T-helper 1 cell treated with Interleukin-12 subunit alpha and Interleukin-12 subunit beta and Interleukin-4 antibody, amounts not matched to agents 30 μg/mL and 1 μg/mL, for 36 hours (primary cell): ENCODE measurements around the gene DBI.
"Not testable (repeated sequence)": the region's sequence is repeated elsewhere in the genome, so short reads cannot be mapped to it uniquely, and the experiment has no call there.

ENCODE experiments used
- H3K27ac Mint-ChIP-seq: one replicate; pipeline ENCODE4 v1.8.0; 2021; ENCODE audit warnings: mild to moderate bottlenecking, mixed read lengths
- H3K27me3 Mint-ChIP-seq: one replicate; pipeline ENCODE4 v1.8.0; 2021; ENCODE audit warnings: low read depth, mixed read lengths
- H3K36me3 Mint-ChIP-seq: one replicate; pipeline ENCODE4 v1.8.0; 2021; ENCODE audit warnings: low read depth, mixed read lengths
- H3K4me1 Mint-ChIP-seq: one replicate; pipeline ENCODE4 v1.8.0; 2021; ENCODE audit warnings: low read depth, mixed read lengths
- H3K4me3 Mint-ChIP-seq: one replicate; pipeline ENCODE4 v1.8.0; 2021; ENCODE audit warnings: mild to moderate bottlenecking, moderate library complexity, mixed read lengths
- H3K9me3 Mint-ChIP-seq: one replicate; pipeline ENCODE4 v1.8.0; 2021; ENCODE audit warnings: mixed read lengths

The DBI gene

GRCh38 chr2:119349289-119349688, 17.5 kb upstream of the DBI start:
- Mint-ChIP-seq H3K27me3 (peaks cover 8% of the 10 kb centered on the region), H3K4me3 (no peak overlapping the region), H3K4me1 (no peaks in the 10 kb centered on the region), H3K9me3 (no peaks in the 10 kb centered on the region), H3K36me3 (no peaks in the 10 kb centered on the region), H3K27ac (no peak overlapping the region)

- no peaks in the 10 kb centered on the region for H3K4me1 Mint-ChIP-seq
- no peaks in the 10 kb centered on the region for H3K27me3 Mint-ChIP-seq
- H3K36me3 Mint-ChIP-seq: no peaks in the 10 kb centered on the region
- no peak overlapping the region for H3K27ac Mint-ChIP-seq
- H3K9me3 Mint-ChIP-seq: no peaks in the 10 kb centered on the region
- no peak overlapping the region for H3K4me3 Mint-ChIP-seq
Measured at GRCh38 chr2:119350311-119350998, 16.3 kb upstream of the DBI start.

- Mint-ChIP-seq H3K27me3 (peaks cover 4% of the 10 kb centered on the region), H3K9me3 (no peaks in the 10 kb centered on the region), H3K4me1 (peaks cover 8% of the 10 kb centered on the region), H3K4me3 (no peak overlapping the region), H3K36me3 (no peaks in the 10 kb centered on the region), H3K27ac (no peak overlapping the region)
Measured at GRCh38 chr2:119352357-119352756, 14.4 kb upstream of the DBI start.

- H3K9me3 Mint-ChIP-seq: no peaks in the 10 kb centered on the region
- H3K4me1 Mint-ChIP-seq: peaks cover 8% of the 10 kb centered on the region
- H3K27ac Mint-ChIP-seq: no peak overlapping the region
- peaks cover 4% of the 10 kb centered on the region for H3K27me3 Mint-ChIP-seq
- H3K36me3 Mint-ChIP-seq: no peaks in the 10 kb centered on the region
- no peak overlapping the region for H3K4me3 Mint-ChIP-seq
Measured at GRCh38 chr2:119354860-119355259, 11.9 kb upstream of the DBI start.

- Mint-ChIP-seq H3K4me3 (no peak overlapping the region), H3K4me1 (peaks cover 14% of the 10 kb centered on the region), H3K27ac (no peak overlapping the region), H3K27me3 (peaks cover 4% of the 10 kb centered on the region), H3K9me3 (no peaks in the 10 kb centered on the region), H3K36me3 (no peaks in the 10 kb centered on the region)
Measured at GRCh38 chr2:119359774-119360173, 7.0 kb upstream of the DBI start.

- no peak overlapping the region for H3K27ac Mint-ChIP-seq
- H3K4me3 Mint-ChIP-seq: no peak overlapping the region
- H3K4me1 Mint-ChIP-seq: peaks cover 20% of the 10 kb centered on the region
- no peaks in the 10 kb centered on the region for H3K9me3 Mint-ChIP-seq
- H3K36me3 Mint-ChIP-seq: no peaks in the 10 kb centered on the region
- peaks cover 4% of the 10 kb centered on the region for H3K27me3 Mint-ChIP-seq
Measured at GRCh38 chr2:119360423-119360966, 6.3 kb upstream of the DBI start.

GRCh38 chr2:119364798-119365197, 2.0 kb upstream of the DBI start:
- Mint-ChIP-seq H3K9me3 (no peaks in the 10 kb centered on the region), H3K4me3 (peak overlapping the region; percentile 99), H3K4me1 (peaks cover 33% of the 10 kb centered on the region), H3K36me3 (peaks cover 20% of the 10 kb centered on the region), H3K27me3 (no peaks in the 10 kb centered on the region), H3K27ac (no peak overlapping the region)

- H3K9me3 Mint-ChIP-seq: no peaks in the 10 kb centered on the region
- H3K27me3 Mint-ChIP-seq: no peaks in the 10 kb centered on the region
- peaks cover 37% of the 10 kb centered on the region for H3K4me1 Mint-ChIP-seq
- H3K27ac Mint-ChIP-seq: peak overlapping the region; percentile 98
- H3K36me3 Mint-ChIP-seq: peaks cover 24% of the 10 kb centered on the region
- peak overlapping the region; percentile 99 for H3K4me3 Mint-ChIP-seq
Measured at GRCh38 chr2:119365436-119365835, 1.3 kb upstream of the DBI start.

- Mint-ChIP-seq H3K9me3 (no peaks in the 10 kb centered on the region), H3K27ac (peak overlapping the region; percentile 98), H3K4me1 (peaks cover 37% of the 10 kb centered on the region), H3K4me3 (peak overlapping the region; percentile 99), H3K36me3 (peaks cover 29% of the 10 kb centered on the region), H3K27me3 (no peaks in the 10 kb centered on the region)
Measured at GRCh38 chr2:119366161-119366648, 572 bp upstream of the DBI start.

GRCh38 chr2:119367472-119368099, 809 bp downstream of the DBI start:
- H3K27me3 Mint-ChIP-seq: no peaks in the 10 kb centered on the region
- H3K36me3 Mint-ChIP-seq: peaks cover 40% of the 10 kb centered on the region
- no peaks in the 10 kb centered on the region for H3K9me3 Mint-ChIP-seq
- peaks cover 36% of the 10 kb centered on the region for H3K4me1 Mint-ChIP-seq
- H3K4me3 Mint-ChIP-seq: peak overlapping the region; percentile 99
- H3K27ac Mint-ChIP-seq: peak overlapping the region; percentile 98

GRCh38 chr2:119369845-119370244, 3.1 kb downstream of the DBI start:
- H3K27me3 Mint-ChIP-seq: no peaks in the 10 kb centered on the region
- no peak overlapping the region for H3K27ac Mint-ChIP-seq
- H3K9me3 Mint-ChIP-seq: no peaks in the 10 kb centered on the region
- peaks cover 33% of the 10 kb centered on the region for H3K4me1 Mint-ChIP-seq
- H3K4me3 Mint-ChIP-seq: no peak overlapping the region
- H3K36me3 Mint-ChIP-seq: peaks cover 59% of the 10 kb centered on the region

GRCh38 chr2:119371111-119371510, 4.3 kb downstream of the DBI start:
- no peaks in the 10 kb centered on the region for H3K27me3 Mint-ChIP-seq
- peaks cover 21% of the 10 kb centered on the region for H3K4me1 Mint-ChIP-seq
- no peak overlapping the region for H3K4me3 Mint-ChIP-seq
- peaks cover 59% of the 10 kb centered on the region for H3K36me3 Mint-ChIP-seq
- H3K9me3 Mint-ChIP-seq: no peaks in the 10 kb centered on the region
- no peak overlapping the region for H3K27ac Mint-ChIP-seq

GRCh38 chr2:119372778-119373568, 6.2 kb downstream of the DBI start:
- no peak overlapping the region for H3K27ac Mint-ChIP-seq
- H3K36me3 Mint-ChIP-seq: peaks cover 54% of the 10 kb centered on the region
- H3K4me1 Mint-ChIP-seq: peaks cover 18% of the 10 kb centered on the region
- no peak overlapping the region for H3K4me3 Mint-ChIP-seq
- H3K9me3 Mint-ChIP-seq: no peaks in the 10 kb centered on the region
- H3K27me3 Mint-ChIP-seq: peaks cover 4% of the 10 kb centered on the region

GRCh38 chr2:119373907-119374745, 7.3 kb downstream of the DBI start:
- H3K36me3 Mint-ChIP-seq: peaks cover 45% of the 10 kb centered on the region
- not testable (repeated sequence) for H3K4me3 Mint-ChIP-seq, H3K9me3 Mint-ChIP-seq, H3K27me3 Mint-ChIP-seq, H3K27ac Mint-ChIP-seq, H3K4me1 Mint-ChIP-seq
